ENCODE measurements around the gene ELF2. TPM values are rescaled to one million over a fixed set of nuclear protein-coding genes. Genes with fewer than 3 reads are reported as not detected.
"Not testable (repeated sequence)": the region's sequence is repeated elsewhere in the genome, so short reads cannot be mapped to it uniquely, and the experiment has no call there.

ELF2 gene
- total RNA-seq, 1 donor from 2014 or later, result 26.2 TPM

DNA sequence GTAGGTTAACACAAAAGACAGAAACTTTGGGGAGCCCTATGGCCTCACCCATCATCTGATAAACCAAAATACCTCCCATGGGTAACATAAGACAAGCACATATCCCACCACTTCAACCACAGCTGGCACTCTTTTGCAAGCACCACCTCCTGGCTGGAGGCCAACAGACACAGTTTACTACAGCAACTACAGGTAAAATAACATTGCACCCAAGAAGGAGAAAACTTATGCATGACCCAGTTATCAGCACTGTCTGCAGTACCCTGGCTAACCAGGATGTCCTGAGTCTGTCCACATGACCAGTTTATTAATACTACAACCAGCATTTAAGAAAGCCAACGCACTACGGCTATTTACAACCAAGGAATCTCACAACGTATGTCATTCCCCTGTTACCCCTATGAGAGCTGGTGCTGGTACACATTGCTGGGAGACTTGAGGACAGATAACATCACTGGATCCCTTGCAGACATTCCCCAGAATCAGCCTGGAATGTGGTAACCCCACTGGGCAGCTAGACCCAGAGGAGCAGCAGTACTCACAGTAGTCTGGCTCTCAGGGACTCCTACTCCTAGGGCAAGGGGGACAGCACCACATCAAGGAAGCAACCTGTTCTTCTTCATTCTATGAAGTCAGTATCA is 32.0 kb downstream of the ELF2 start:
- DNase-seq (ENCODE audit: extremely low read depth, low read depth, low spot score), result no peak

- DNase-seq (ENCODE audit: extremely low read depth, low read depth, low spot score), result no peak
These were observed 32.7 kb downstream of the ELF2 start for GRCh38 chr4:139144161-139144859.

- DNase-seq (ENCODE audit: extremely low read depth, low read depth, low spot score), result no peak
These were observed 34.0 kb downstream of the ELF2 start for GRCh38 chr4:139142980-139143379.

GRCh38 chr4:139142087-139142486 is 34.9 kb downstream of the ELF2 start:
- no peak for DNase-seq (ENCODE audit: extremely low read depth, low read depth, low spot score)

GRCh38 chr4:139137763-139138162 is 39.3 kb downstream of the ELF2 start:
- DNase-seq (ENCODE audit: extremely low read depth, low read depth, low spot score), result no peak

DNA sequence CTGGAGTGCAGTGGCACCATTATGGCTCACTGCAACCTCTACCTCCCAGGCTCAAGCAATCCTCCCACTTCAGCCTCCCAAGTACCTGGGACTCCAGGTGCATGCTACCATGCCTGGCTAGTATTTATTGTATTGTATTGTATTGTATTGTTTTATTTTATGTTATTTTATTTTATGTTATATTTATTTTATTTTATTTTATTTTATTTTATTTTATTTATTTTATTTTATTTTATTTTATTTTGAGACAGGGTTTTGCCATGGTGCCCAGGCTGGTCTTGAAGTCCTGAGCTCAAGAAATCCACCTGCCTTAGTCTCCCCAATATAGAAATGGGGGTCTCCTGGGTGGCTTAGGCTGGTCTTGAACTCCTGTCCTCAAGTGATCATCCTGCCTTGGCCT is 42.6 kb downstream of the ELF2 start:
- DNase-seq (ENCODE audit: extremely low read depth, low read depth, low spot score), result no peak

GRCh38 chr4:139131209-139131870 is 45.7 kb downstream of the ELF2 start:
- DNase-seq (ENCODE audit: extremely low read depth, low read depth, low spot score), result no peak

DNA sequence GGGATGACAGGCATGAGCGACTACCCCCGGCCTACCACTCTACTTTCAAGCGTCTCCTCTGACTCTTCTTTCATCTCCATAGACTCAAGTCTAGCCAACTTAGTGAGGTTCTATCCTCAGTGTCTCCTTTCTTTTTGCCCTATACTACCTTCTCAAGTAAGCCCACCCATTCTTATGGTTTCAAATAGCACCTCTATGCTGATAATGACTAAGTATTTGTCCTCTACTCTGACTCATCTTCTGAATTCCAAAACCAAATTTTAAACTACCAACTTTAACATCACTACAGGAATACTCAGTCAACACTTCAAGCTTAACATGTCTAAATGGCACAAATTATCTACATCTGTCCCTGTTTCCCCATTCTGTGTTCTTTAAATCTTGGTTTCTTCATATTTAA is 47.8 kb downstream of the ELF2 start:
- DNase-seq (ENCODE audit: extremely low read depth, low read depth, low spot score), result no peak

GRCh38 chr4:139126898-139127297 is 50.1 kb downstream of the ELF2 start:
- DNase-seq (ENCODE audit: extremely low read depth, low read depth, low spot score), result no peak

GRCh38 chr4:139123910-139124309 is 53.1 kb downstream of the ELF2 start:
- no peak for DNase-seq (ENCODE audit: extremely low read depth, low read depth, low spot score)

DNA sequence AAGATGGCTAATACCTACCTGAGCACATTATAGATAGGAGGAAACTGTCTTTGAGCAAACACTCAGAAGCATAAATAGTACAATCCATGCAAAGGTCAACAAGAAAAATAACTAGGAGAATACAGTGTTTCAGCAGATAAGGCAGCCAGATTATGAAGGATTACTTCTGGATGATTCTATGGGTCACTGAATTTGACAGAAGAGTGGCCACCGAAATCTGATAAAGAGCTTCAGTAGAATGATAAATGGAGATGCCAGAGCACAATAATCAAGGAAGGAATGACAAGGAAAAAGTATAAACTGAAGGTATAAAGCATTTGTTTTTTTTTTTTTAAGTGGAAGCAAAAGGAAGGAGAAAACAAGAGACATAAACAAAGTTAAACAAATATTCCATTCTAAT is 58.7 kb downstream of the ELF2 start:
- no peak for DNase-seq (ENCODE audit: extremely low read depth, low read depth, low spot score)

- no peak for DNase-seq (ENCODE audit: extremely low read depth, low read depth, low spot score)
These were observed 61.8 kb downstream of the ELF2 start for GRCh38 chr4:139115226-139115625.

DNA sequence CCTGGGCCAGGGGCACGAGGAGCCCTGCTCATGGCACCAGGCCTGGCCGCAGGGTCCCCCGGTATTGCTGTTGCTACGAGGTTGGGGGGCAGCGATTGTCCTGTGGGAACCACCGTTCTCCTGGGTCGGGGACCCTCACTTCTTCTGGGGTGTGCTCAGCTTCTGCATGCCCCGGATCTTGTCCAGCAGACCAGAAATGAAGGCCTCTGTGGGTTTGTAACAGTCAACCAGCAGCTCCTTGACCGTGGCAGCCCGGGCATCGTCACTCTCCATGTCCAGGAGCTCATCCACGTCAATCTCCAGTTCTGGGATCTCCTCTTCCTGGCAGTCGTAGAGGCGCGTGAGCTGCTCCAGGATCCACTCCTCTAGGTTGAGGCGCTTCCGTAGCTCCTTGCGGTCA is 62.2 kb downstream of the ELF2 start:
- not testable (repeated sequence) for DNase-seq (ENCODE audit: extremely low read depth, low read depth, low spot score)

DNA sequence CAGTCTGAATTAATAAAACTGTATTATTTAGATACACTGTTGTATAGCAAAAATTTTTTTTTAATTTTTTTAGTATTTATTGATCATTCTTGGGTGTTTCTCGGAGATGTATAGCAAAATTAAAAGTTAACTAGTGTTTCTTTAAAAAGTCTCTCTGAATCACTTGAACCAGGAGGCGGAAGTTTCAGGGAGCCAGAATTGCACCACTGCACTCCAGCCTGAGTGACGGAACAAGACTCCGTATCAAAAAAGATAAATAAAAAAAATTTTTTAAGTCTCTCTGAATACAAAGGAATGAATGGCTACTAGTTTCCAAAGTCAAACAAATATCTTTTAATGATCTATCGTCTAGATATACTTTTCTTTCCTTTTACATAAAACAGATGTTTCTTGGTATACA is 64.4 kb downstream of the ELF2 start:
- no peak for DNase-seq (ENCODE audit: extremely low read depth, low read depth, low spot score)

DNA sequence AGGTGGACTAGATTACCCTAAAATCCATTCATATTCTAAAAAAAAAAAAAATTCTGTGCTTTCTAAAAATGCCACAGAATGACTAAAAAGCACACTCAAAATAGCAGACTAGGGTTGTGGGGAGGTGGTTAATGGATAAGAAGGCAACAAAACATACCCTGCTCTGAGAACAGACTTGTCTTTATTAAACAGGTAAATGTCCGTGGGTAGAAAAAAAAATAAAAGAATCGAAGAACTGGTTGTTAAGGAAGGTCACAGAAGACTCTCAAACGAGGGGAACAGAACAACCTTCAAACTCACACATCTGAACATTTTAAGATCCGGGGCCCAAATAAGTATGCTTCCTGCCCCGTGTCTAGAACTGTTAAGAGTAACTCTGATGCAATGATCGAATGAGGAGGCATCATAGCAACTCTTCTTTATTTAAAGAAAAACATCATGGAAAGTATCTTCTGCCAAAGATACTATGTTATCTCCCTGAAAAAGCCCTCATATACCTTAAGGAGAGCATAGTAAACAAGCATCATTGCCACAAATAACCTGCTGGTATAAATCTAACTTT is 68.4 kb downstream of the ELF2 start:
- DNase-seq (ENCODE audit: extremely low read depth, low read depth, low spot score), result no peak

DNA sequence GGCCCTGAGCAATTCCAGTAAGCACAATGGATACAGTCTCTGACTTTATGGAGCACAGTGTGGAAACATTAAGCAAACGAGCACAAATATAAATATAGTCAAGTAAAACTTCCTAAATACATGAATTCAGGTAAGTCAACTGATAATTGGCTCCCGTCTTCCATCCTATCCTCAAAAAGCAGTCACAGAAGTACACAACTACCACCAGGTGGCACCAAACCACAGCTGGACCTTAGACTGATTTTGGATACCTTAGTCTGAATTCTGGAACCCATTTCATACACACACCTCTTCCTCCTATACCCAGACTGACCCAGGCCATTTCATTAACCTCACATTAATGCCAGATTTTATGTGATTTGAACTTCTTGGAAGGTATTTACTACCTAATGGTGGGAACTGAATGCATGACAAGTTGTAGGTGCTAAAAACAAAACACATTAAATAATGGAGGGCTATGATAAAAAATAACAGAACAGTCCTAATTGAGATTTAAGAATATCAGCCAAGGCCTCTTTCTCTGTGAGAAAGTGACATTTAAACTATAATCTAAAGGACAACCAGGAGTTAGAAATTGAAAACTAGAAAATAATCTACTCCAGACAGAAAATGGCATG is 77.5 kb downstream of the ELF2 start:
- peak; percentile 63 for DNase-seq (ENCODE audit: extremely low read depth, low read depth, low spot score)

DNA sequence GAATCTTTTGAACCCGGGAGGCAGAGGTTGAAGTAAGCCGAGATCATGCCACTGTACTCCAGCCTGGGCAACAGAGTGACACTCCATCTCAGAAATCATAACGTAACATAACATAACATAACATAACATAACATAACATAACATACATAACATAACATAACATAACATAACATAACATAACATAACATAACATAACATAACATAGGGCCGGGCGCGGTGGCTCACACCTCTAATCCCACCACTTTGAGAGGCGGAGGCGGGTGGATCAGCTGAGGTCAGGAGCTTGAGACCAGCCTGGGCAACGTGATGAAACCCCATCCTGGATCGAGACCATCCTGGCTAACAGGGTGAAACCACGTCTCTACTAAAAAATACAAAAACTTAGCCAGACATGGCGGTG is 84.7 kb downstream of the ELF2 start:
- no peak for DNase-seq (ENCODE audit: extremely low read depth, low read depth, low spot score)

- no peak for DNase-seq (ENCODE audit: extremely low read depth, low read depth, low spot score)
These were observed 91.9 kb downstream of the ELF2 start for GRCh38 chr4:139085141-139085540.

DNA sequence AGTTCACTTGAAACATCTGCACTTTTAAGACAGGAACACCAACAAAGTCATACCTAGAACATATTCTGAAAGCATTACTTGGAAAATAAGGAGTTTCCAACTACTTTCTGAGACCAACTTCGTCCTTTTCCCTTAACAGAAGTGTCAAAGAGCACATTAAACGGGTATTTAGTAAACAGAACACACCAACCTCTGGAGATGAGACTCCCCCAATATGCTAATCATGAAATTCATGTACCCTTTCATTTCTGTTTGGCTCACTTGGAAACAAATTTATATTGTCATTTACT is 92.3 kb downstream of the ELF2 start:
- DNase-seq (ENCODE audit: extremely low read depth, low read depth, low spot score), result no peak

DNA sequence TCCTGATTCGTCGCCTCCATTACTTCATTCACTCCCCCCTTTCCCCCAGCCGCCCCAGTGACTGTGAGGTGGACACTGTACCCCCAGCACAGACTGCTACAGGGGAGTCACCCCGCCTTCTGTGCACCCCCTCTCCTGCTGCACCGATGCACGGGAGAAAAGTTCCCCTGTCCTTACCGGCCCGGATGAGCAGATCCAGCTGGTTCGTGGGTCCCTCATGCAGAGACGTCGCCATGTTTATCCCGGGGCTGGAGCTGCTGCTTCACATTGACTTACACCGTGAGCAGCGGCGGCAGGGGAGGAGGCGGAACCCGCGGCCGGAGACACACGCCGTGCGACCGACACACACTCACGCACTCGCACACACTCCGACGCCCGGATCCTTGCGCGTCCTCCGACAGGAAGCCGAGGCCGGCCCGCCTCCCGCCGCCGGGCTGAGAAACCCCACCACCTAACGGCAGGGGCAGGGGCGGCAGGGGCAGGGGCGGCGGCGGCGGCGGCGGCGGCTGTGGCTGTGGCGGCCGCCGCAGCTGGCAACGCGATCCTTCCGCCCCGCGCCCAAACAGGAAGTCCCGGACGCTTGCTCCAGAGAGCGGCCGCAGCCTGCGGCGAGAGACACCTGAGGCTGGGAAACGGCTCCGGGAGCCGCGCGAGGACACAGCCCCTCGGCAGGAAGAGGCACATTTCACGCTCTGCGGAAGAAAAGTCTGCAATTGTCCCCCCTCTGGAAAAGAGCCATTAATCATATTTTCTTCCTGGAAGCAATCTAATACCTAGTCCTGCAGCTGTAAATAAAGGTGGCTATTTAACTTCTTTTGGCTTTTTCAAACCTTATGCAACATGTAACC is 92.8 kb downstream of the ELF2 start:
- DNase-seq (ENCODE audit: extremely low read depth, low read depth, low spot score), result no peak

DNA sequence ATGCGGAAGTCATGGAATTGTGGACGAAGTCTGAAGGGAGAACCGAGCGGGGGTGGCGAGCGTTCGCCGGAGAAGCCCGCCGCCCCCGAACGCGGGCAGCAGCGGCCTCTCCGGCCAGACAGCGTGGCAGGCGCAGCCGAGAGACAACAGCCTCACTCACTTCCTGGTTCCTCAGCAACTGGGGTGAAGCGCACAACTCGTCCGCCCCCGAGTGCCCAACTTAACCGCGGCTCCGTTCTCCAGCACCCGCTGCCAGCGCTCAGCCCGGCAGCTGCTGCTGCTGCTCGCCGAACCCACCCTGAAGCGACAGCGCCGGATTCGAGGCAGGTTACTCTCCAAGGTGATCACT is 93.4 kb downstream of the ELF2 start:
- no peak for DNase-seq (ENCODE audit: extremely low read depth, low read depth, low spot score)
